Lung (tissue), 12 donors: ENCODE results near the gene CHPF. TPM values are rescaled to one million over a fixed set of nuclear protein-coding genes. Genes with fewer than 3 reads are reported as not detected.

Experiments used
- ATAC-seq: fragments of 200-7000 bp; cut with Tn5 transposase; one replicate; pipeline ENCODE4 v1.9.1; 2020; ENCODE audit warnings: moderate number of reproducible peaks; ENCODE audit not compliant: insufficient read depth, low FRiP score
- DNase-seq, 3 donors: peaks; one replicate each; pipeline ENCODE4 v3.0.0-alpha.2; 2013 to 2017
- H3K27ac ChIP-seq, 2 donors: one replicate each; pipeline ENCODE4 v1.5.1; 2013; ENCODE audit warnings: mild to moderate bottlenecking in 2 of 2, moderate library complexity in 2 of 2, control low read depth in 1 of 2, inconsistent platforms in 1 of 2, low read depth in 1 of 2, low read length in 1 of 2
- H3K27me3 ChIP-seq, 3 donors: one replicate each; pipeline ENCODE4 v1.5.1; 2013; ENCODE audit warnings: low read length in 2 of 3; ENCODE audit not compliant: control insufficient read depth in 3 of 3, insufficient read depth in 3 of 3
- H3K36me3 ChIP-seq, 4 donors: one replicate each; pipeline ENCODE4 v1.5.1; 2013; ENCODE audit warnings: low read length in 4 of 4, mild to moderate bottlenecking in 1 of 4, moderate library complexity in 1 of 4; ENCODE audit not compliant: control insufficient read depth in 4 of 4, insufficient read depth in 4 of 4
- H3K4me1 ChIP-seq, 5 donors: one replicate each; pipeline ENCODE4 v1.5.1; 2013; ENCODE audit warnings: low read length in 5 of 5, mild to moderate bottlenecking in 2 of 5, moderate library complexity in 1 of 5; ENCODE audit not compliant: control insufficient read depth in 5 of 5, insufficient read depth in 5 of 5
- H3K4me3 ChIP-seq: one replicate; pipeline ENCODE4 v1.5.1; 2013; ENCODE audit warnings: mild to moderate bottlenecking, control low read depth, moderate library complexity
- H3K9ac ChIP-seq, 2 donors: one replicate each; pipeline ENCODE4 v1.5.1; 2013; ENCODE audit warnings: low read length in 2 of 2, control low read depth in 1 of 2; ENCODE audit not compliant: insufficient read depth in 1 of 2
- H3K9me3 ChIP-seq, 4 donors: one replicate each; pipeline ENCODE4 v1.5.1; 2013; ENCODE audit warnings: low read length in 3 of 4, mild to moderate bottlenecking in 1 of 4, moderate library complexity in 1 of 4; ENCODE audit not compliant: control insufficient read depth in 4 of 4, insufficient read depth in 3 of 4
- CTCF ChIP-seq: IDR thresholded peaks from 2 replicates; pipeline ENCODE4 v1.5.1; 2012; ENCODE audit warnings: mild to moderate bottlenecking; ENCODE audit errors: control extremely low read depth, extremely low read depth
- WGBS, 2 donors: extraction: QIAGEN DNeasy Blood & Tissue Kit; methylation state at CpG; one replicate each; pipeline ENCODE4 v1.1.7; 2013; 5-methylcytosine and 5-hydroxymethylcytosine counted together
- polyA plus RNA-seq, 2 donors: library from polyadenylated mRNA; stranded (reverse); fragments of 200-250 nt; gene quantifications; one replicate each; pipeline ENCODE4 v1.2.1, GENCODE V29; 2013
- total RNA-seq, 2 donors: library from RNA; depleted of rRNA in 1 of 2; stranded (reverse); fragments of >200 nt in 1 of 2; gene quantifications; one replicate each; pipeline ENCODE4 v1.2.1, GENCODE V29; 2014 to 2021
- donor health status: control.
- donor health status: control.
- donor health status: Bipolar disorder and iron deficiency.
- donor health status: healthy.
- donor health status: DM: yes; HTN: yes; CAD: no.

The CHPF gene
- total and polyA plus RNA-seq, 4 donors: 42.7 to 89.6 (median 58.1) TPM

GRCh38 chr2:219570924-219571310 lies 27.3 kb upstream of the CHPF start:
- Histone ChIP-seq H3K36me3 (peaks cover 0 to 27% (median 14%) of the 10 kb centered on the region in 4 donors), H3K9ac (peak overlapping the region in 1 of 2 donors; percentile 25), H3K27me3 (no peaks in the 10 kb centered on the region), H3K9me3 (no peaks in the 10 kb centered on the region), H3K4me1 (peaks cover 0 to 18% (median 11%) of the 10 kb centered on the region in 5 donors), H3K27ac (peak overlapping the region; percentile 83 to 95), H3K4me3 (peak overlapping the region; percentile 84)
- 0 to 1% methylated on average over 6 to 55 of the region's 55 CpGs for WGBS, 2 donors
- TF ChIP-seq CTCF: no peak
- no peak for ATAC-seq
- peak in 1 of 3 donors; percentile 53 for DNase-seq

GRCh38 chr2:219570194-219570923 lies 26.8 kb upstream of the CHPF start:
- TF ChIP-seq CTCF: no peak
- 15 to 26% methylated on average over 74 to 95 of the region's 95 CpGs for WGBS, 2 donors
- H3K9ac ChIP-seq: peak overlapping the region in 1 of 2 donors; percentile 25

GRCh38 chr2:219569635-219570034 lies 26.0 kb upstream of the CHPF start:
- no peak for TF ChIP-seq CTCF
- 86 to 93% methylated on average over 6 of the region's 6 CpGs for WGBS, 2 donors
- Histone ChIP-seq H3K4me1 (peaks cover 0 to 16% (median 11%) of the 10 kb centered on the region in 5 donors), H3K27ac (no peak overlapping the region), H3K9ac (no peak overlapping the region), H3K27me3 (no peaks in the 10 kb centered on the region), H3K4me3 (no peak overlapping the region), H3K9me3 (no peaks in the 10 kb centered on the region), H3K36me3 (peaks cover 0 to 32% (median 18%) of the 10 kb centered on the region in 4 donors)
- DNase-seq (no peak), ATAC-seq (no peak)

More at GRCh38 chr2:219570194-219570923, 26.8 kb upstream of the CHPF start:
- Histone ChIP-seq H3K4me1 (peaks cover 0 to 16% (median 11%) of the 10 kb centered on the region in 5 donors), H3K27me3 (no peaks in the 10 kb centered on the region), H3K27ac (peak overlapping the region; percentile 83 to 95), H3K9me3 (no peaks in the 10 kb centered on the region), H3K36me3 (peaks cover 0 to 27% (median 17%) of the 10 kb centered on the region in 4 donors), H3K4me3 (peak overlapping the region; percentile 84)
- DNase-seq (peak; percentile 37 to 58 (median 48)), ATAC-seq (peak; percentile 48)
